ENCODE results near the gene TIE1. TPM values are rescaled to one million over a fixed set of nuclear protein-coding genes. Genes with fewer than 3 reads are reported as not detected.

Gene TIE1
- polyA plus RNA-seq, 3 donors: 10.2 to 56.7 (median 55.3) TPM

DNA sequence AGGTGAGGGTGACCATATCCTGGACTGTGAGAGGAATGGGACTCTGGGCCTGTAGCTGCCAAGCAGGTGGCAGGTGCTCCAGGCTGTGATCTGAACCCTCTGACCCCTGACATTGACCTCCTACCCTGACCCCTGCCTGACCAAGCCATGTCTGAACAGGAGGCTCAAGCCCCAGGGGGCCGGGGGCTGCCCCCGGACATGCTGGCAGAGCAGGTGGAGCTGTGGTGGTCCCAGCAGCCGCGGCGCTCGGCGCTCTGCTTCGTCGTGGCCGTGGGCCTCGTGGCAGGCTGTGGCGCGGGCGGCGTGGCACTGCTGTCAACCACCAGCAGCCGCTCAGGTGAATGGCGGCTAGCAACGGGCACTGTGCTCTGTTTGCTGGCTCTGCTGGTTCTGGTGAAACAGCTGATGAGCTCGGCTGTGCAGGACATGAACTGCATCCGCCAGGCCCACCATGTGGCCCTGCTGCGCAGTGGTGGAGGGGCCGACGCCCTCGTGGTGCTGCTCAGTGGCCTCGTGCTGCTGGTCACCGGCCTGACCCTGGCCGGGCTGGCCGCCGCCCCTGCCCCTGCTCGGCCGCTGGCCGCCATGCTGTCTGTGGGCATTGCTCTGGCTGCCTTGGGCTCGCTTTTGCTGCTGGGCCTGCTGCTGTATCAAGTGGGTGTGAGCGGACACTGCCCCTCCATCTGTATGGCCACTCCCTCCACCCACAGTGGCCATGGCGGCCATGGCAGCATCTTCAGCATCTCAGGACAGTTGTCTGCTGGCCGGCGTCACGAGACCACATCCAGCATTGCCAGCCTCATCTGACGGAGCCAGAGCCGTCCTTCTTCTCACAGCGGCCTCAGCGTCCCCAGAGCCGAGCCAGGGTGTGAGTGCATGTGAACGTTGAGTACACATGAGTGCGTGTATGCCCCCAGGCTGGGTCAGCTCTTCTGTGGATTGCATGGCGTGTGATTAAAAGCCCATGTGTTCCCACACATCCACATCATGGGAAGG is 27.9 kb upstream of the TIE1 start:
- no peak overlapping the region for H3K27ac ChIP-seq (ENCODE audit: low read depth, low read length)
- 97 to 98% (median 97%) methylated on average over 46 of the region's 46 CpGs for WGBS, 3 donors

- 88 to 95% (median 94%) methylated on average over 7 of the region's 7 CpGs for WGBS, 3 donors
- no peak overlapping the region for H3K27ac ChIP-seq (ENCODE audit: low read depth, low read length)
These were observed 27.1 kb upstream of the TIE1 start for GRCh38 chr1:43273708-43274107.

GRCh38 chr1:43274125-43274803 is 26.5 kb upstream of the TIE1 start:
- 37 to 43% (median 39%) methylated on average over 11 of the region's 11 CpGs for WGBS, 3 donors
- H3K27ac ChIP-seq (ENCODE audit: low read depth, low read length): no peak overlapping the region

- 74 to 91% (median 79%) methylated on average over 8 of the region's 8 CpGs for WGBS, 3 donors
- no peak overlapping the region for H3K27ac ChIP-seq (ENCODE audit: low read depth, low read length)
These were observed 26.0 kb upstream of the TIE1 start for GRCh38 chr1:43274804-43275180.

DNA sequence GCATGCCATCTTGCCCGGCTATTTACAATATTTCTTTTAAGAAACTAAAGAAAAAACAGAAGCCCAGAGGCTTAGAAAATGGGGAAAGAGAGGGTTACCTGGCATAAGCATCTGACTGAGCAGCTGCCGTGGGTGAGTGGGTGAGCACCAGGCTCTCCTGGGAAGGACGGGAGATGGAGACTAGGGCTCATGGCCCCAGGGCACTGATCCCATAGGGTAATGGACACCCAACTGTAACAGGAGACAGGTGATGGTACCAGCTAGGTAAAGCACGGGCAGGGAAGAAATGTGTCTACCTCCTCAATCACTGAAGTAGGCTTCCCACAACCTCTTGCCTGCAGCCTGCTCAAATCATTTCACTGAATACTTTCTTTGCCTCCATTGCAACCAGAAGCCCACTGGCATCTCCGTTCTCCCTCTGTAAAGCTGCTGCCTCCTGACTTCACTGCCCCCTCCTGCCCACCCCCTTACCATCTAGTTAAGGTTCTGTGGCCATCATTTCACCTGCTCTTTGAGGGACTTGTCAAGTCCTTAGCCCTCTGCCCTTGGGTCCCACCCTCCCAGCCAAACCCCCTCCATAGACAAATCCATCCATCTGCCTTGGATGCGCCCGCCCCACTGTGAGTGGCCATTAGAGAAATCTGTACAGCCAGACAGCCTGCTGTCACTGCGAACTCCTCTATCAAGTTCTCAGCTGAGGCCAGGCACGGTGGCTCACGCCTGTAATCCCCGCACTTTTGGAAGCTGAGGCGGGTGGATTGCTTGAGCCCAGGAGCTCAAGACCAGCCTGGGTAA is 24.8 kb upstream of the TIE1 start:
- 54 to 86% (median 74%) methylated on average over 12 of the region's 12 CpGs for WGBS, 3 donors
- H3K27ac ChIP-seq (ENCODE audit: low read depth, low read length): no peak overlapping the region

DNA sequence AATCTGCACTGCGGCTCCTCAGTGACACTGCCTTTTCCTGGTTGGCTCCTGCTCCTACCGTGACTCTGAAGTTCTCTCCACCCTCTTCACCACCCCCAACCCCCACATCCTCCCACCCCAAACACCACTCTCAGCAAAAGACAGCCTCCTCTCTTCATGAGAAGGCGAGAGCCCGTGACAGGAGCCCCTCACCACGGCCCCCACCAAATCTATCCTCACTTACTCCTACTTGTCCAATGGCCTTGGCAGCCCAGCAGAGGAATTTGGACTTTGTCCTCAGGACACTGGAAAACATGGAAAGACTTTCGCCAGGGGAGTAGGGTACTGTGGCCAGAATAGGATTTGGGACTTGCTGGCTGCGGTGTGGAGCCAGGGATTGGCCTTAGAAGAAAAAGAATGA is 24.1 kb upstream of the TIE1 start:
- no peak overlapping the region for H3K27ac ChIP-seq (ENCODE audit: low read depth, low read length)
- 15 to 67% (median 56%) methylated on average over 7 of the region's 7 CpGs for WGBS, 3 donors

GRCh38 chr1:43277116-43277876 is 23.5 kb upstream of the TIE1 start:
- no peak overlapping the region for H3K27ac ChIP-seq (ENCODE audit: low read depth, low read length)
- 76 to 91% (median 84%) methylated on average over 7 of the region's 7 CpGs for WGBS, 3 donors

DNA sequence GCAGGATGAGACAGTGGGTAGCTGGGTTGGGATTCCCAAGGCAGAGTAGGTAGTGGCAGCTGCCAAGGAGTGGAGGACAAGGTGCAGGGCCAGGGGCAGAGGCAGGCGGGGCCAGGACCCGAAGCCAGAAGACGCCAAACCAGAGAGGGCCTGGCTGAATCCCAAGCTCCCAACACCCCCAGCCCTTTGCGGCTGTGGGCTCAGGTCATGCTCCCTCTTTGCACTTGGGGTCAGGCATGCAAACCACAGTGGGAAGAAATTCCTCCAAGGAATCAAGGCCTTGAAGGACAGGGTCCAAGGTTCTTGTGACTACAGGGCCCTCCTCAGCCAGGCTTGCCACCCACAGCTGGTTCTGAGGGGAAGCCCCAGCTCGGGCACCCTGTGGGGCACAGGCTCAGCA is 21.6 kb upstream of the TIE1 start:
- no peak overlapping the region for H3K27ac ChIP-seq (ENCODE audit: low read depth, low read length)

DNA sequence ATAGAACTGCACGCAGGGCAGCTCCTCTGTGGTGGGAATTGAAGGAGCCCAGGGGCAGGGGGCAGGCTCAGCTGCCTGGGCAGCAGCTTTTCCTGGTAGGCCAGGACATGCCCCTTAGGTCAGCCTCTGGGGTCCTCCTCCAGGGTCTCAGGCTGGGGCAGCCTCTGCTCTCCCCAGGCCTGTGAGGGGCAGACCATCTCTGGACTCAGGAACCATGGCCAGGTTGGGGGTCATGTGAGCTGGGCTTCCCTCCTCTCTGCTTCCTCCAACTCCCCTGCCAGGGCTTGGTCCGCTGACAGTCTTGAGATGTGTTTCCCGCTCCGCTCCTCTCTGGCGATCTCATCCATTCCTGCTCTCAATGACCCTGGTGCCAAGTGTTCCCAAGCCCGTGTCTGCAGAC is 21.1 kb upstream of the TIE1 start:
- H3K27ac ChIP-seq (ENCODE audit: low read depth, low read length): no peak overlapping the region
- WGBS, 3 donors: 96 to 98% (median 97%) methylated on average over 6 of the region's 6 CpGs

More for the DNA sequence above, 21.6 kb upstream of the TIE1 start:
- 89 to 96% (median 90%) methylated on average over 5 of the region's 5 CpGs for WGBS, 3 donors

DNA sequence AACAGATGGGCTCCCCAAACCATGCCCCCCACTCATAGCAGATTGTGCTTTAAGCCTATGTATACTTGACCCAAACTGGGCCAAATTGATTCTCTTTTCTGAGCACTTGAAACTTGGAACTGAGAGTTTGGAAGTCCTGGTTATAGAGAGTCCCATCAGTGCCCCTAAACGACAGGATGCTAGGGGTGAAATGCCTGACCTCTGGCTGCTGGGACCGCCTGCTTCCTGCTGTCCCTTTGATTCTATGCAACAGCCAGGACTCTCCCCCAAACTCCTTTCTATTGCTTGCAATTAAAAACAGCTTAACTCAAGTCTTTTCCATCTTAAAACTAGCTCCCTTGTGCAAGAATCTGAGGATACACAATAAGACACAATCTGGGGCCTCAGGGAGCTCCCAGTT is 20.1 kb upstream of the TIE1 start:
- H3K27ac ChIP-seq (ENCODE audit: low read depth, low read length): no peak overlapping the region
- WGBS, 3 donors: 55 to 64% (median 62%) methylated on average over 2 of the region's 2 CpGs

DNA sequence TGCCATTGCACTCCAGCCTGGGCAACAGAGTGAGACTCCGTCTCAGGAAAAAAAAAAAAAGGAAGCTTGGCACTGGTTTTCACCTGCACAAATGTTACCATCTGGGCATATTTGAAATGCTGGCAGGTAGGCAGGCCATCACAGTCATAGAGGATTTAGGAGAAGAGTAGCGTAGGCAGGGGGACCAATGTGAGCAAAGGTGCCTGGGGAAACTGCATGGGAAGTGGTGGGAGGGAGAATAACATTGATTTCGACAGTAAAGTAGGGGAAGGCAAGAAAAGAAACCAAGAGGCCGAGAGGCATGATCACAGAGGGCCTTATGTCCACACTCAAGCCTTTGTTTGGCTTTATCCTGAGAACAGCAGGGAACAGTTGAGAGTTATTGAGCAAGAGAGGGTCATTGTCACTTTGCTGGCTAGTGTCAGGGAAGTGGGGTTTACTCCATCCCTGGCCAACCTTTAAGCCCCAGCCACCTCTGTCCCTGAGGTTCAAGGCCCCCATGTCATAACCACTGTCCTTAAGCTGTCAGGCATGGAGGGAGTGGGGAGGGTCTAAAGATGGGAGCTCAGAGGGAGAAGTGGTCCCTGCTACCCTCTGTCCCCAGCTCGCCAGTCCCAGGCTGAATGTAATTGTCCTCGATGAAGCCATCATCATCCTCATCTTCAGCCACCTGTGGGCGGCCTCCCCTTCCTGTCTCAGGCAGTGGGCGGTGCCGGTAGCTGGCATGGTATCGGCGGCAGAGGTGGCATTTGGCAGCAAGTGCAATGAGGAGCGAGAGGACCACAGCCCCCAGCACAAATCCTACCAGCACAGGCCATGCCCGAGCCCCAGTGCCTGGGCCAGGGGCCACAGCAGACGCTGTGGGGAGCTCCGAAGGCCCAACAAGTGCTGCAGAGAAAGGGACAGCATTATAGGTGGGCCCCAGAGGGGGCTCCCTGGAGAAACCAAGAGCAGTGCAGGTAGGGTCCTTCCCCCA is 18.3 kb upstream of the TIE1 start:
- 81 to 86% (median 84%) methylated on average over 15 of the region's 15 CpGs for WGBS, 3 donors
- H3K27ac ChIP-seq (ENCODE audit: low read depth, low read length): no peak overlapping the region

- no peak overlapping the region for H3K27ac ChIP-seq (ENCODE audit: low read depth, low read length)
- 60 to 96% (median 89%) methylated on average over 3 of the region's 3 CpGs for WGBS, 3 donors
These were observed 16.7 kb upstream of the TIE1 start for GRCh38 chr1:43284065-43284464.

DNA sequence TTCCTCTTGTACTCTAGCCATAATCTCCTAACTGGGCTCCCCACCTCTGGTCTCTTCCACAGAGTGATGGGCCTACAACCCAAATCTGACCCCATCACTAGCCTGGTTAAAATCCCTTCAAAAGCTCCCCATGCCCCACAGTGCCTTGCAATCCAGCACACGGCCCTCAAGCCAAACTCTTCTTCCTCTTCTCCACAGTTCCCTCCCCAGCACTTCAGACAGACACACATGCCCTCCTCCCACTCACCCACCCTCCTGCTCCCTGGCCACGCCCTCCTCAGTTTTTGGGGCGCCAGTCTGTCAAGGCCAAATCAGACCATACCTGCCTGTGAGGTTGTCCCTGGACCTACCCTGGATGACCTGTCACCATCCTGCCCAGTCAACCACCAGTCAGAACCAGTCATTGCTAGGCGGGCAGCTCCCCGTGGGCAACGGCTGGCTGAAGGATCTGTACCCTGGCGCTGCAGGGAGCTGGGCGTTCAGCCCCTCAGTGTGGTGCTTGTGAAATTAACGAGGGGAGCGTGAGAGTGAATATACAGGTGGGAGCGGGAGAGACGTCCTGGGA is 16.2 kb upstream of the TIE1 start:
- 29 to 89% (median 76%) methylated on average over 12 of the region's 12 CpGs for WGBS, 3 donors

DNA sequence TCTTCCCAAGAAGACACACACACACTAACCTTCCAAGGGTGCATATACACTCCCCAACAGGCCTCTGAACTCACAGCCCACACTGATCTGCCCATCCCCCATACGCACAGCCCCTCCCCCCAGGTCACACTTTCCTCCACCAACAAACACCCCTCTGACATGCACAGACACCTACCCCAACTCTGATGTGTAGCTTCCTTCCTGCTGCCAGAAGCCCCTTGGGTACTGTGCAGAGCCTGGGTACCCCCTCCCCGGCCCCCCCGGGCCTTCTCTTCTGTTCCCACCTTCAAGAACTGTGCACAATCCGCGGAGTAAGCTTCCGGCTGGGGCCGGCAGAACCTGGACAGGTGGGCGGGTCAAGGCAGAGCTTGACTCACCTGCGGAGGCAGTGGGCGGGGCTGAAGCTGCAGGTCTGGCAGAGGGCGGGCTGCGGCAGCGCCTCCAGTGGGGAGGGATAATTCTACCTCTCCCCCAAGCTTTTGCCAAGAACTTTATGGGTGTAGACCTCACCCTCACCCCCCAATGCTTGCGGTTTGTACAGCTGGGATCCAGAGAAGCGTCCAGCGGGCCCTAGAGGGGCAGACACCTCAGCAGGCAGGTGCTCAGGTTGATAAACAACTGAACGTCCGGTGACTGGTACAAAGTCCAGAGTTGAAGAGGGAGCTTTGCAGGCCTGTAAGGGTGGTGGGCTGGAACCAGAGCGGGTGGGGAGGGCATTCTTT is 15.4 kb upstream of the TIE1 start, which contains the start of gene C1orf210:
Gene C1orf210, minus strand, starts transcription at position 313 of the 722 bp plus-strand sequence. CDS start 2,311 bp downstream, outside the sequence.
- no peak within 1 kb of the TSS for H3K27ac ChIP-seq (ENCODE audit: low read depth, low read length)
- WGBS, 3 donors: 26 to 68% (median 64%) methylated on average over 19 of the region's 19 CpGs

More for the DNA sequence above, 16.2 kb upstream of the TIE1 start:
- no peak overlapping the region for H3K27ac ChIP-seq (ENCODE audit: low read depth, low read length)

DNA sequence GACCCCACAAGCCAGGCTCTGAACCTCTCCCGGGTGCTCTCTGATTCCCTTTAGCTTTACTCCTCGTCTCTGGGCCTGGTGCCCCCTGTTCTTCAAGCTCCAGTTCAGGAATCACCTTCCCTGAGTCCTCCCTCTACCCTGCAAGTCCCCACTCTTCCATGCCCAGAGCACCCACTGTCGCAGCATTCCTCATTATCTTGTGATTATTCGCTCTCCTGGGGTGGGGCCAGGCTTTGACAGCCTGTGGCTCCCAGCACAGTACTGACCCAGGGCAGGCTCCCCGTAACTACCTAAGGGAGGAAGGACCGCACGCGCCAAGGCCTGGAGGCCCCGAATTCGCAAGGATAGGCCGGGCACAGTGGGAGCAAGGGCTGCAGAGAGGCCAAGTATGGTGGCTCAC is 14.7 kb upstream of the TIE1 start:
- WGBS, 3 donors: 67 to 96% (median 89%) methylated on average over 11 of the region's 11 CpGs
- H3K27ac ChIP-seq (ENCODE audit: low read depth, low read length): no peak overlapping the region

DNA sequence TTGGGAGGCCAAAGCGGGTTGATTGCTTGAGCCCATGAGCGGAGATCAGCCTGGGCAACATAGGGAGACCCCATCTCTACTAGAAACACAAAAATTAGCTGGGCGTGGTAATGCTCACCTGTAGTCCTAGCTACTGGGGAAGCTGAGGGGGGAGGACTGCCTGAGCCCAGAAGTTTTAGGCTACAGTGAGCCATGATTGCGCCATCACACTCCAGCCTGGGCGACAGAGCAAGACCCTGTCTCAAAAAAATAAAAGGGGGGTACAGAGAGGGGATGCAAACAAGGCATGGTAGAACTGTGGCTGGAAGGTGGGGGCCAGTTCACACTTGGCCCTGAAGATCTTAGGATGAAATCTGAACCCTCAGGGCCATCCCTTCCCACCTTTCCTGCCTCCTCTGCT is 14.2 kb upstream of the TIE1 start:
- no peak overlapping the region for H3K27ac ChIP-seq (ENCODE audit: low read depth, low read length)
- WGBS, 3 donors: 91 to 96% (median 93%) methylated on average over 5 of the region's 5 CpGs
